GM21619 (cell line): ENCODE measurements around the gene FBXL17.

ENCODE experiments used
- ATAC-seq: cut with Tn5 transposase; IDR thresholded peaks from one replicate; pipeline ENCODE4 v1.9.1; 2021; ENCODE audit not compliant: unreplicated experiment

FBXL17 gene

GRCh38 chr5:108255468-108255867, 126.4 kb downstream of the FBXL17 start:
- no peak for ATAC-seq

- no peak for ATAC-seq
These were observed 130.5 kb downstream of the FBXL17 start for GRCh38 chr5:108251350-108251749.

GRCh38 chr5:108249785-108250426, 132.0 kb downstream of the FBXL17 start:
- no peak for ATAC-seq

- ATAC-seq = no peak
These were observed 132.7 kb downstream of the FBXL17 start for GRCh38 chr5:108249095-108249784.

GRCh38 chr5:108238936-108239887, 142.7 kb downstream of the FBXL17 start:
- no peak for ATAC-seq

- no peak for ATAC-seq
These were observed 143.4 kb downstream of the FBXL17 start for GRCh38 chr5:108238461-108238860.

GRCh38 chr5:108233617-108234155, 148.2 kb downstream of the FBXL17 start:
- ATAC-seq = no peak

- ATAC-seq = no peak
These were observed 149.1 kb downstream of the FBXL17 start for GRCh38 chr5:108232805-108233204.

GRCh38 chr5:108222011-108222410, 159.9 kb downstream of the FBXL17 start:
- no peak for ATAC-seq

- no peak for ATAC-seq
These were observed 161.1 kb downstream of the FBXL17 start for GRCh38 chr5:108220834-108221233.

GRCh38 chr5:108216890-108217289, 165.0 kb downstream of the FBXL17 start:
- ATAC-seq = no peak

- ATAC-seq = no peak
These were observed 167.0 kb downstream of the FBXL17 start for GRCh38 chr5:108214857-108215256.

- ATAC-seq = no peak
These were observed 169.0 kb downstream of the FBXL17 start for GRCh38 chr5:108212775-108213346.

- ATAC-seq = no peak
These were observed 175.2 kb downstream of the FBXL17 start for GRCh38 chr5:108206707-108207106.

- no peak for ATAC-seq
These were observed 180.2 kb downstream of the FBXL17 start for GRCh38 chr5:108201721-108202120.

- ATAC-seq = no peak
These were observed 185.6 kb downstream of the FBXL17 start for GRCh38 chr5:108196276-108196675.

- no peak for ATAC-seq
These were observed 188.7 kb downstream of the FBXL17 start for GRCh38 chr5:108193021-108193795.

- no peak for ATAC-seq
These were observed 197.0 kb downstream of the FBXL17 start for GRCh38 chr5:108184940-108185339.

GRCh38 chr5:108181975-108182374, 199.9 kb downstream of the FBXL17 start:
- no peak for ATAC-seq

GRCh38 chr5:108174286-108174685, 207.6 kb downstream of the FBXL17 start:
- no peak for ATAC-seq
